ENCODE results near the gene PRUNE2.

PRUNE2 gene

GRCh38 chr9:76646249-76646648, 259.7 kb downstream of the PRUNE2 start:
- no peaks in the 10 kb centered on the region for H3K9me3 ChIP-seq (ENCODE audit: severe bottlenecking)
- no peak for TF ChIP-seq CTCF (IDR thresholded peaks at IDR 0.05; ENCODE audit: poor library complexity, severe bottlenecking)
- no peak overlapping the region for H3K27ac ChIP-seq (ENCODE audit: poor library complexity, severe bottlenecking)
- H3K36me3 ChIP-seq (ENCODE audit: low read depth), result no peaks in the 10 kb centered on the region
- H3K27me3 ChIP-seq (ENCODE audit: insufficient read depth, poor library complexity, severe bottlenecking), result no peaks in the 10 kb centered on the region
- no peaks in the 10 kb centered on the region for H3K4me1 ChIP-seq (ENCODE audit: insufficient read depth, poor library complexity, severe bottlenecking)
- no peak overlapping the region for H3K4me3 ChIP-seq (ENCODE audit: severe bottlenecking)
- ATAC-seq (ENCODE audit: low read depth) (no peak), DNase-seq (ENCODE audit: low spot score) (no peak)

- no peak for DNase-seq (ENCODE audit: low spot score)
- Histone ChIP-seq H3K36me3 (ENCODE audit: low read depth) (no peaks in the 10 kb centered on the region), H3K27ac (ENCODE audit: poor library complexity, severe bottlenecking) (no peak overlapping the region), H3K27me3 (ENCODE audit: insufficient read depth, poor library complexity, severe bottlenecking) (no peaks in the 10 kb centered on the region), H3K9me3 (ENCODE audit: severe bottlenecking) (no peaks in the 10 kb centered on the region), H3K4me3 (ENCODE audit: severe bottlenecking) (no peak overlapping the region), H3K4me1 (ENCODE audit: insufficient read depth, poor library complexity, severe bottlenecking) (no peaks in the 10 kb centered on the region)
- no peak for ATAC-seq (ENCODE audit: low read depth)
- no peak for TF ChIP-seq CTCF (IDR thresholded peaks at IDR 0.05; ENCODE audit: poor library complexity, severe bottlenecking)
Observed at GRCh38 chr9:76644647-76645250, 261.2 kb downstream of the PRUNE2 start.

GRCh38 chr9:76644171-76644570, 261.7 kb downstream of the PRUNE2 start:
- Histone ChIP-seq H3K4me1 (ENCODE audit: insufficient read depth, poor library complexity, severe bottlenecking) (no peaks in the 10 kb centered on the region), H3K4me3 (ENCODE audit: severe bottlenecking) (no peak overlapping the region), H3K27ac (ENCODE audit: poor library complexity, severe bottlenecking) (no peak overlapping the region), H3K9me3 (ENCODE audit: severe bottlenecking) (no peaks in the 10 kb centered on the region), H3K27me3 (ENCODE audit: insufficient read depth, poor library complexity, severe bottlenecking) (no peaks in the 10 kb centered on the region), H3K36me3 (ENCODE audit: low read depth) (no peaks in the 10 kb centered on the region)
- ATAC-seq (ENCODE audit: low read depth) (no peak), DNase-seq (ENCODE audit: low spot score) (no peak)
- no peak for TF ChIP-seq CTCF (IDR thresholded peaks at IDR 0.05; ENCODE audit: poor library complexity, severe bottlenecking)

GRCh38 chr9:76643399-76644117, 262.4 kb downstream of the PRUNE2 start:
- Histone ChIP-seq H3K36me3 (ENCODE audit: low read depth) (no peaks in the 10 kb centered on the region), H3K4me1 (ENCODE audit: insufficient read depth, poor library complexity, severe bottlenecking) (no peaks in the 10 kb centered on the region), H3K27me3 (ENCODE audit: insufficient read depth, poor library complexity, severe bottlenecking) (no peaks in the 10 kb centered on the region), H3K4me3 (ENCODE audit: severe bottlenecking) (no peak overlapping the region), H3K9me3 (ENCODE audit: severe bottlenecking) (no peaks in the 10 kb centered on the region), H3K27ac (ENCODE audit: poor library complexity, severe bottlenecking) (no peak overlapping the region)
- ATAC-seq (ENCODE audit: low read depth), result no peak
- TF ChIP-seq CTCF (IDR thresholded peaks at IDR 0.05; ENCODE audit: poor library complexity, severe bottlenecking), result no peak
- no peak for DNase-seq (ENCODE audit: low spot score)

GRCh38 chr9:76642701-76643209, 263.2 kb downstream of the PRUNE2 start:
- no peak for DNase-seq (ENCODE audit: low spot score)
- H3K36me3 ChIP-seq (ENCODE audit: low read depth), result no peaks in the 10 kb centered on the region
- peaks cover 6% of the 10 kb centered on the region for H3K4me1 ChIP-seq (ENCODE audit: insufficient read depth, poor library complexity, severe bottlenecking)
- H3K27me3 ChIP-seq (ENCODE audit: insufficient read depth, poor library complexity, severe bottlenecking), result no peaks in the 10 kb centered on the region
- no peak overlapping the region for H3K27ac ChIP-seq (ENCODE audit: poor library complexity, severe bottlenecking)
- no peak overlapping the region for H3K4me3 ChIP-seq (ENCODE audit: severe bottlenecking)
- ATAC-seq (ENCODE audit: low read depth), result no peak
- no peaks in the 10 kb centered on the region for H3K9me3 ChIP-seq (ENCODE audit: severe bottlenecking)
- no peak for TF ChIP-seq CTCF (IDR thresholded peaks at IDR 0.05; ENCODE audit: poor library complexity, severe bottlenecking)

Measured in RWPE2 (cell line).